Body of pancreas (tissue), 4 donors: ENCODE measurements around the gene RASGRP1.

Source experiments
- POLR2A ChIP-seq, 3 donors: fragments of 450-650 bp; IDR thresholded peaks; one replicate each; pipeline ENCODE4 v1.6.1; 2016; ENCODE audit warnings: antibody characterized with exemption in 3 of 3, mild to moderate bottlenecking in 2 of 3
- TF ChIP-seq, protein P1 (sequence below), 7 experiments: fragments of 450-650 bp in 4 of 7; fragments of 200-600 bp in 3 of 7; sonication (generic) in 3 of 7; IDR thresholded peaks; one replicate each; pipeline ENCODE4 v1.5.1; 2016 to 2019; ENCODE audit warnings: antibody characterized with exemption in 7 of 7

DNA sequence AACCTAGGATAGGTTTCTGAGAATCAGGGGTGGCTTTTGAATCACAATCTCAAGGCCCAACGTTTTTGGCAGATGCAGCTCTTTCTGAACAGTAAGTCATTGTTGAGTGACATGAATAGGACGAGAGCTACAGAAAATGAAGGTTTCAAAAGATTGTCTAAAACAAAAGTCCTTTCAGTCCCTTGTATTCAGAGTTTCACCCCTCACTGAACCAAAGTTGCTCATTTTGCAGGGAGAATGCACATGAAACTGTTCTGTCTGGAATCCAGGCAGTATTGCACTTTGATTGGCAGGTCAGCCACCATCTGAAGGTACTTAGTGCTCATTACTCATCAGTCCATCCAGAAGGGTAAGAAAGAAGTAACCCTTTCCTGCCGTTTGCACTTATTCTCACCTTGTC, 24.1 kb upstream of the RASGRP1 start:
- TF ChIP-seq, protein P1, sequence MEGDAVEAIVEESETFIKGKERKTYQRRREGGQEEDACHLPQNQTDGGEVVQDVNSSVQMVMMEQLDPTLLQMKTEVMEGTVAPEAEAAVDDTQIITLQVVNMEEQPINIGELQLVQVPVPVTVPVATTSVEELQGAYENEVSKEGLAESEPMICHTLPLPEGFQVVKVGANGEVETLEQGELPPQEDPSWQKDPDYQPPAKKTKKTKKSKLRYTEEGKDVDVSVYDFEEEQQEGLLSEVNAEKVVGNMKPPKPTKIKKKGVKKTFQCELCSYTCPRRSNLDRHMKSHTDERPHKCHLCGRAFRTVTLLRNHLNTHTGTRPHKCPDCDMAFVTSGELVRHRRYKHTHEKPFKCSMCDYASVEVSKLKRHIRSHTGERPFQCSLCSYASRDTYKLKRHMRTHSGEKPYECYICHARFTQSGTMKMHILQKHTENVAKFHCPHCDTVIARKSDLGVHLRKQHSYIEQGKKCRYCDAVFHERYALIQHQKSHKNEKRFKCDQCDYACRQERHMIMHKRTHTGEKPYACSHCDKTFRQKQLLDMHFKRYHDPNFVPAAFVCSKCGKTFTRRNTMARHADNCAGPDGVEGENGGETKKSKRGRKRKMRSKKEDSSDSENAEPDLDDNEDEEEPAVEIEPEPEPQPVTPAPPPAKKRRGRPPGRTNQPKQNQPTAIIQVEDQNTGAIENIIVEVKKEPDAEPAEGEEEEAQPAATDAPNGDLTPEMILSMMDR (IDR thresholded peaks at IDR 0.05): no peak
- no peak for TF ChIP-seq POLR2A (IDR thresholded peaks at IDR 0.05)
